H1 (cell line): Measurements from ENCODE around the gene UTS2B. TPM values are rescaled to one million over a fixed set of nuclear protein-coding genes. Genes with fewer than 3 reads are reported as not detected.

ENCODE experiments used
- CTCF ChIA-PET: fragments of 300-600 bp; sonication (Branson Sonifier 250); formaldehyde crosslinking; loops from one replicate; lab custom pipeline; 2021; ENCODE audit not compliant: partially characterized antibody; lab: Charles Lee
- POLR2A ChIA-PET: fragments of 300-600 bp; sonication (Branson Sonifier 250); formaldehyde crosslinking; loops from one replicate; lab custom pipeline; 2021; ENCODE audit warnings: inconsistent platforms; ENCODE audit not compliant: partially characterized antibody; lab: Charles Lee
- DNase-seq, 2 experiments: peaks; one replicate each; pipeline versions ENCODE4 v3.0.0 to v3.0.0-alpha.2; 2010 to 2022; ENCODE audit warnings: low spot score in 2 of 2, low read depth in 1 of 2, mixed read lengths in 1 of 2
- FAIRE-seq: peaks from 2 replicates; lab custom pipeline; 2011; peaks lifted over from hg19 to GRCh38; lab: Jason Lieb, UNC
- H2AFZ ChIP-seq: 2 replicates; pipeline ENCODE4 v1.8.1; 2012; ENCODE audit warnings: low read length, inconsistent platforms
- H2AK5ac ChIP-seq: 2 replicates; pipeline ENCODE4 v1.6.1; 2013; ENCODE audit warnings: low read depth, low read length
- H2BK120ac ChIP-seq: replicated peaks from 2 replicates; pipeline ENCODE3; 2013; ENCODE audit warnings: low read depth, low read length, inconsistent platforms
- H2BK12ac ChIP-seq: 2 replicates; pipeline ENCODE4 v1.6.1; 2013; ENCODE audit warnings: low read depth, low read length
- H2BK15ac ChIP-seq: 2 replicates; pipeline ENCODE4 v1.6.1; 2013; ENCODE audit warnings: low read length
- H2BK20ac ChIP-seq: 2 replicates; pipeline ENCODE4 v1.6.1; 2013; ENCODE audit warnings: low read length
- H2BK5ac ChIP-seq: 2 replicates; pipeline ENCODE4 v1.6.1; 2013; ENCODE audit warnings: low read depth, low read length
- H3K14ac ChIP-seq: 2 replicates; pipeline ENCODE4 v1.6.1; 2013; ENCODE audit warnings: inconsistent platforms; ENCODE audit not compliant: insufficient read length
- H3K18ac ChIP-seq: 2 replicates; pipeline ENCODE4 v1.6.1; 2013; ENCODE audit warnings: low read length; ENCODE audit errors: extremely low read depth
- H3K23ac ChIP-seq: 2 replicates; pipeline ENCODE4 v1.6.1; 2013; ENCODE audit warnings: inconsistent platforms; ENCODE audit not compliant: insufficient read length
- H3K23me2 ChIP-seq: 2 replicates; pipeline ENCODE4 v1.6.1; 2013; ENCODE audit warnings: low read depth, low read length
- H3K27ac ChIP-seq: 2 replicates; pipeline ENCODE4 v1.6.1; 2011; ENCODE audit warnings: low read depth, low read length, inconsistent platforms
- H3K27me3 ChIP-seq, 4 experiments: replicated peaks in 1 of 4; 1 replicate in 1 of 4; 2 replicates in 3 of 4; pipeline versions ENCODE4 v1.6.1 to v1.8.1; 2011 to 2013; ENCODE audit warnings: low read length in 3 of 4, mild to moderate bottlenecking in 3 of 4, inconsistent platforms in 2 of 4, mixed read lengths in 2 of 4, moderate library complexity in 1 of 4; ENCODE audit not compliant: control insufficient read depth in 3 of 4, insufficient read depth in 3 of 4; ENCODE audit errors: extremely low read depth in 1 of 4
- H3K36me3 ChIP-seq, 4 experiments: 2 replicates each; pipeline versions ENCODE4 v1.6.1 to v1.8.1; 2011 to 2013; ENCODE audit warnings: mild to moderate bottlenecking in 4 of 4, low read length in 3 of 4, moderate library complexity in 2 of 4, control low read depth in 1 of 4, inconsistent platforms in 1 of 4; ENCODE audit not compliant: insufficient read depth in 4 of 4, control insufficient read depth in 2 of 4
- H3K4ac ChIP-seq: replicated peaks from 2 replicates; pipeline ENCODE3; 2013; ENCODE audit warnings: low read length, low read depth, mixed read lengths, inconsistent platforms; ENCODE audit not compliant: insufficient read length
- H3K4me1 ChIP-seq, 4 experiments: replicated peaks in 1 of 4; 1 replicate in 1 of 4; 2 replicates in 3 of 4; pipeline versions ENCODE4 v1.6.1 to v1.8.1; 2011 to 2013; ENCODE audit warnings: low read length in 3 of 4, inconsistent platforms in 2 of 4, mixed read lengths in 1 of 4; ENCODE audit not compliant: insufficient read depth in 4 of 4, control insufficient read depth in 3 of 4
- H3K4me2 ChIP-seq, 2 experiments: 2 replicates each; pipeline versions ENCODE4 v1.6.1 to v1.8.1; 2011 to 2013; ENCODE audit warnings: low read depth in 2 of 2, low read length in 2 of 2, control low read depth in 1 of 2, inconsistent platforms in 1 of 2, mild to moderate bottlenecking in 1 of 2; ENCODE audit not compliant: insufficient read depth in 1 of 2
- H3K4me3 ChIP-seq, 4 experiments: fragments of 200-600, 300-600 bp in 1 of 4; sonication (generic), shearing (Covaris generic), sonication (Bioruptor Twin) in 1 of 4; 2 replicates each; pipeline versions ENCODE4 v1.5.1 to v1.8.1; 2011 to 2016; ENCODE audit warnings: low read length in 4 of 4, low read depth in 3 of 4, control low read depth in 2 of 4, inconsistent platforms in 2 of 4, mild to moderate bottlenecking in 2 of 4, mixed read lengths in 1 of 4, moderate library complexity in 1 of 4; ENCODE audit not compliant: insufficient read depth in 2 of 4; ENCODE audit errors: extremely low read depth in 1 of 4
- H3K56ac ChIP-seq: replicated peaks from 2 replicates; pipeline ENCODE3; 2013; ENCODE audit warnings: low read depth, mild to moderate bottlenecking, mixed read lengths, low read length, inconsistent platforms; ENCODE audit not compliant: insufficient read length
- H3K79me1 ChIP-seq: 2 replicates; pipeline ENCODE4 v1.6.1; 2013; ENCODE audit warnings: low read depth, low read length, control low read depth
- H3K79me2 ChIP-seq, 2 experiments: 2 replicates each; pipeline versions ENCODE4 v1.6.1 to v1.8.1; 2012 to 2013; ENCODE audit warnings: low read length in 2 of 2, mild to moderate bottlenecking in 2 of 2, inconsistent platforms in 1 of 2; ENCODE audit not compliant: insufficient read depth in 2 of 2, control insufficient read depth in 1 of 2
- H3K9ac ChIP-seq, 4 experiments: replicated peaks in 1 of 4; 1 replicate in 1 of 4; 2 replicates in 3 of 4; pipeline versions ENCODE4 v1.6.1 to v1.8.1; 2011 to 2013; ENCODE audit warnings: low read depth in 3 of 4, low read length in 3 of 4, control low read depth in 2 of 4, mild to moderate bottlenecking in 2 of 4, moderate library complexity in 2 of 4, inconsistent platforms in 1 of 4; ENCODE audit errors: extremely low read depth in 1 of 4
- H3K9me3 ChIP-seq, 2 experiments: 2 replicates each; pipeline versions ENCODE4 v1.6.1 to v1.8.1; 2012 to 2013; ENCODE audit warnings: mild to moderate bottlenecking in 2 of 2, moderate library complexity in 2 of 2, control low read depth in 1 of 2, inconsistent platforms in 1 of 2, low read depth in 1 of 2, low read length in 1 of 2, mixed read lengths in 1 of 2; ENCODE audit not compliant: insufficient read depth in 2 of 2
- H4K20me1 ChIP-seq, 2 experiments: replicated peaks in 1 of 2; 2 replicates each; pipeline versions ENCODE3 to v1.8.1; 2011 to 2013; ENCODE audit warnings: inconsistent platforms in 2 of 2, low read length in 2 of 2, mild to moderate bottlenecking in 1 of 2; ENCODE audit not compliant: insufficient read depth in 2 of 2, control insufficient read depth in 1 of 2
- H4K5ac ChIP-seq: 2 replicates; pipeline ENCODE4 v1.6.1; 2013; ENCODE audit warnings: low read length, low read depth, mixed read lengths, inconsistent platforms; ENCODE audit not compliant: insufficient read length
- H4K8ac ChIP-seq: 2 replicates; pipeline ENCODE4 v1.8.0; 2013; ENCODE audit warnings: mild to moderate bottlenecking, moderate library complexity, low read length, inconsistent platforms; ENCODE audit not compliant: insufficient read depth; ENCODE audit errors: extremely low read depth
- H4K91ac ChIP-seq: replicated peaks from 2 replicates; pipeline ENCODE3; 2013; ENCODE audit warnings: low read length, mixed read lengths, inconsistent platforms; ENCODE audit not compliant: insufficient read length
- BRCA1 ChIP-seq: IDR thresholded peaks from 2 replicates; pipeline ENCODE4 v1.6.1; 2012; ENCODE audit warnings: low read depth, low read length, improper control_type of control experiment
- CHD1 ChIP-seq: IDR thresholded peaks from 2 replicates; pipeline ENCODE4 v1.6.1; 2012; ENCODE audit warnings: low read depth, low read length, improper control_type of control experiment
- E2F6 ChIP-seq: IDR thresholded peaks from 2 replicates; pipeline ENCODE4 v1.6.1; 2012; ENCODE audit warnings: inconsistent platforms
- HDAC2 ChIP-seq, 2 experiments: fragments of 300-600 bp in 1 of 2; sonication (generic) in 1 of 2; IDR thresholded peaks; 2 replicates each; pipeline ENCODE4 v1.6.1; 2011 to 2012; ENCODE audit warnings: low read depth in 2 of 2, low read length in 2 of 2, mild to moderate bottlenecking in 2 of 2, moderate library complexity in 2 of 2, borderline replicate concordance in 1 of 2, inconsistent platforms in 1 of 2
- MAFK ChIP-seq: IDR thresholded peaks from 2 replicates; pipeline ENCODE4 v1.6.1; 2012; ENCODE audit warnings: low read depth, mild to moderate bottlenecking, improper control_type of control experiment, low read length
- MAX ChIP-seq: IDR thresholded peaks from 2 replicates; pipeline ENCODE4 v1.6.1; 2012; ENCODE audit warnings: inconsistent platforms
- PHF8 ChIP-seq: fragments of 200-600 bp; sonication (generic); conservative IDR thresholded peaks from 2 replicates; pipeline ENCODE4 v1.7.1; 2012; ENCODE audit warnings: low read depth, mild to moderate bottlenecking, inconsistent platforms, low read length, moderate library complexity
- RBBP5 ChIP-seq: IDR thresholded peaks from 2 replicates; pipeline ENCODE4 v1.7.1; 2012; ENCODE audit warnings: low read depth, mild to moderate bottlenecking, inconsistent platforms, low read length, moderate library complexity, borderline replicate concordance
- SIN3A ChIP-seq, 2 experiments: IDR thresholded peaks in 1 of 2; conservative IDR thresholded peaks in 1 of 2; 2 replicates each; pipeline ENCODE4 v1.6.1; 2011 to 2012; ENCODE audit warnings: low read length in 2 of 2, improper control_type of control experiment in 1 of 2, low read depth in 1 of 2, mild to moderate bottlenecking in 1 of 2
- SRF ChIP-seq: IDR thresholded peaks from 2 replicates; pipeline ENCODE4 v1.6.1; 2011; ENCODE audit warnings: mild to moderate bottlenecking, low read depth, low read length, moderate library complexity
- TAF1 ChIP-seq: IDR thresholded peaks from 2 replicates; pipeline ENCODE4 v1.6.1; 2011; ENCODE audit warnings: mild to moderate bottlenecking, low read depth, low read length
- USF2 ChIP-seq: IDR thresholded peaks from 2 replicates; pipeline ENCODE4 v1.6.1; 2011; ENCODE audit warnings: low read length, improper control_type of control experiment
- WGBS, 2 experiments: shearing (Covaris generic) in 1 of 2; methylation state at CpG; one replicate each; pipeline versions ENCODE4 v1.1.6 to v1.1.7; 2013 to 2015; ENCODE audit warnings: low lambda C conversion rate in 2 of 2, mixed read lengths in 2 of 2, inconsistent platforms in 1 of 2, low coverage in 1 of 2, missing lambda C conversion rate in 1 of 2; ENCODE audit not compliant: insufficient replicate concordance in 2 of 2, insufficient coverage in 1 of 2, insufficient read length in 1 of 2; ENCODE audit errors: extremely low coverage in 1 of 2, missing lambda C conversion rate in 1 of 2; 5-methylcytosine and 5-hydroxymethylcytosine counted together
- polyA plus RNA-seq, 7 experiments: library from polyadenylated mRNA; depleted of rRNA in 3 of 7; stranded (reverse) in 5 of 7; unstranded in 2 of 7; fragments of >200 nt in 5 of 7; fragments of 200-250 nt in 2 of 7; gene quantifications; 1 replicate in 5 of 7; 2 replicates in 1 of 7; 4 replicates in 1 of 7; pipeline versions ENCODE4 v1.2.1 to v1.2.3, GENCODE V29; 2011 to 2013; ENCODE audit warnings: missing spikeins in 2 of 7, mixed read lengths in 2 of 7
- total RNA-seq: library from RNA; stranded (reverse); fragmentation: NEBNext Ultra II Directional; extraction: Animal tissue kit (Norgen Biotek cat#: 25700); gene quantifications from 2 replicates; pipeline ENCODE4 v1.2.1, GENCODE V29; 2021

UTS2B gene
- total and polyA plus RNA-seq, 2 of the 8 experiments (the other 6 are each of a cell fraction or from before 2014, with no cell fraction given): not detected

GRCh38 chr3:191362037-191362436, 31.7 kb upstream of the UTS2B start:
- H3K56ac ChIP-seq: no peak overlapping the region
- H2BK12ac ChIP-seq: no peak overlapping the region
- no peak overlapping the region for H4K8ac ChIP-seq
- H2AFZ ChIP-seq: no peak overlapping the region
- H3K36me3 ChIP-seq: peaks cover 0 to 4% (median 0%) of the 10 kb centered on the region in 4 experiments; a peak in 1 of 8 replicates
- no peak overlapping the region for H2BK20ac ChIP-seq
- H4K20me1 ChIP-seq: no peaks in the 10 kb centered on the region
- H3K27ac ChIP-seq: no peak overlapping the region
- H3K23ac ChIP-seq: no peak overlapping the region
- H4K91ac ChIP-seq: no peak overlapping the region
- DNase-seq (no peak), FAIRE-seq (no peak)
- no peak overlapping the region for H2BK120ac ChIP-seq
- no peak overlapping the region for H3K18ac ChIP-seq
- no peaks in the 10 kb centered on the region for H3K27me3 ChIP-seq
- no peaks in the 10 kb centered on the region for H3K79me1 ChIP-seq
- H3K23me2 ChIP-seq: no peaks in the 10 kb centered on the region
- no peak overlapping the region for H4K5ac ChIP-seq
- H3K79me2 ChIP-seq: no peaks in the 10 kb centered on the region
- H3K9me3 ChIP-seq: no peaks in the 10 kb centered on the region
- no peak overlapping the region for H3K4me2 ChIP-seq
- ChIA-PET POLR2A (no interaction called here), CTCF (no interaction called here)
- H2BK5ac ChIP-seq: no peak overlapping the region
- H3K4me3 ChIP-seq: no peak overlapping the region
- no peak overlapping the region for H3K9ac ChIP-seq
- no peak overlapping the region for H2AK5ac ChIP-seq
- H3K4me1 ChIP-seq: peaks cover 0 to 5% (median 0%) of the 10 kb centered on the region in 4 experiments; a peak in 3 of 7 replicates
- H3K4ac ChIP-seq: no peak overlapping the region
- H3K14ac ChIP-seq: no peak overlapping the region
- 98% methylated on average over 4 of the region's 4 CpGs; no CpG with 5 or more reads in 1 of the 2 experiments for WGBS, 2 experiments
- H2BK15ac ChIP-seq: no peak overlapping the region
- no peak for TF ChIP-seq MAFK
- no peak for TF ChIP-seq MAX
- TF ChIP-seq HDAC2 (IDR thresholded peaks at IDR 0.05; ENCODE audit: borderline replicate concordance in 1 of 2, low read depth in 2 of 2, low read length in 2 of 2): no peak
- no peak for TF ChIP-seq PHF8
- TF ChIP-seq SRF: no peak
- no peak for TF ChIP-seq TAF1
- TF ChIP-seq CHD1: no peak
- TF ChIP-seq BRCA1: no peak
- TF ChIP-seq E2F6: no peak
- TF ChIP-seq RBBP5: no peak
- TF ChIP-seq SIN3A (conservative IDR thresholded peaks at IDR 0.05 in 1 of 2, IDR thresholded peaks at IDR 0.05 in 1 of 2; ENCODE audit: low read depth in 1 of 2, low read length in 2 of 2): no peak
- TF ChIP-seq USF2: no peak
